Measurements from ENCODE around the gene MATCAP1.

- TF ChIP-seq CTCF (IDR thresholded peaks at IDR 0.05): no peak
- TF ChIP-seq POLR2A (IDR thresholded peaks at IDR 0.05): no peak
Measured at GRCh38 chr16:67188798-67189197, 5.0 kb upstream of the MATCAP1 start.

Data from heart left ventricle (tissue), 13 donors.